Measurements from ENCODE around the gene ORC4. TPM values are rescaled to one million over a fixed set of nuclear protein-coding genes. Genes with fewer than 3 reads are reported as not detected.

Gene ORC4
- total and polyA plus RNA-seq, 8 donors, result 36.1 to 86.0 (median 60.0) TPM

- H3K4me1 ChIP-seq, result peaks cover 3 to 19% of the 10 kb centered on the region in 2 donors
- H3K9me3 ChIP-seq, result no peaks in the 10 kb centered on the region
- TF ChIP-seq CTCF (IDR thresholded peaks at IDR 0.05), result no peak
- no peak overlapping the region for H3K4me3 ChIP-seq
- H3K36me3 ChIP-seq, result peaks cover 0 to 16% of the 10 kb centered on the region in 2 donors
- DNase-seq (no peak), ATAC-seq (no peak)
- no peak overlapping the region for H3K27ac ChIP-seq
- no peaks in the 10 kb centered on the region for H3K27me3 ChIP-seq
- intact Hi-C loops (cut with DNase I), result loop anchor here in 1 of 2 donors (10.0 kb wide), 1 partner anchor 822 kb away; no protein-coding TSS in a partner anchor
Measured at GRCh38 chr2:147917161-147917560, 103.4 kb downstream of the ORC4 start.

- Histone ChIP-seq H3K4me3 (no peak overlapping the region), H3K36me3 (peaks cover 0 to 16% of the 10 kb centered on the region in 2 donors), H3K27ac (no peak overlapping the region), H3K9me3 (no peaks in the 10 kb centered on the region), H3K4me1 (peaks cover 3 to 19% of the 10 kb centered on the region in 2 donors), H3K27me3 (no peaks in the 10 kb centered on the region)
- no peak for ATAC-seq
- DNase-seq, result no peak
- intact Hi-C loops (cut with DNase I), result loop anchor here in 1 of 2 donors (10.0 kb wide), 1 partner anchor 822 kb away; no protein-coding TSS in a partner anchor
- TF ChIP-seq CTCF (IDR thresholded peaks at IDR 0.05), result no peak
Measured at GRCh38 chr2:147916723-147917122, 103.8 kb downstream of the ORC4 start.

GRCh38 chr2:147916067-147916466 lies 104.5 kb downstream of the ORC4 start:
- DNase-seq, result no peak

GRCh38 chr2:147913701-147914480 lies 106.6 kb downstream of the ORC4 start:
- DNase-seq (peak in 1 of 4 donors; percentile 40), ATAC-seq (peak; percentile 24)
- intact Hi-C loops (cut with DNase I), result loop anchor here in 1 of 2 donors (10.0 kb wide), 1 partner anchor 819 kb away; no protein-coding TSS in a partner anchor
- TF ChIP-seq CTCF (IDR thresholded peaks at IDR 0.05), result no peak
- H3K36me3 ChIP-seq, result peaks cover 0 to 7% of the 10 kb centered on the region in 2 donors
- H3K4me3 ChIP-seq, result no peak overlapping the region
- no peaks in the 10 kb centered on the region for H3K9me3 ChIP-seq
- H3K27ac ChIP-seq, result no peak overlapping the region
- no peaks in the 10 kb centered on the region for H3K27me3 ChIP-seq
- H3K4me1 ChIP-seq, result peaks cover 3 to 29% of the 10 kb centered on the region in 2 donors

More at GRCh38 chr2:147916067-147916466, 104.5 kb downstream of the ORC4 start:
- no peak overlapping the region for H3K4me3 ChIP-seq
- no peak for ATAC-seq
- no peak overlapping the region for H3K27ac ChIP-seq
- H3K9me3 ChIP-seq, result no peaks in the 10 kb centered on the region
- peaks cover 0 to 13% of the 10 kb centered on the region in 2 donors for H3K36me3 ChIP-seq
- peaks cover 3 to 22% of the 10 kb centered on the region in 2 donors for H3K4me1 ChIP-seq
- no peaks in the 10 kb centered on the region for H3K27me3 ChIP-seq
- intact Hi-C loops (cut with DNase I), result loop anchor here in 1 of 2 donors (10.0 kb wide), 1 partner anchor 821 kb away; no protein-coding TSS in a partner anchor
- no peak for TF ChIP-seq CTCF (IDR thresholded peaks at IDR 0.05)

- Histone ChIP-seq H3K9me3 (no peaks in the 10 kb centered on the region), H3K36me3 (no peaks in the 10 kb centered on the region), H3K27me3 (no peaks in the 10 kb centered on the region), H3K4me1 (peaks cover 3 to 26% of the 10 kb centered on the region in 2 donors), H3K4me3 (no peak overlapping the region), H3K27ac (no peak overlapping the region)
- TF ChIP-seq CTCF (IDR thresholded peaks at IDR 0.05), result peak; percentile 66 to 77
- peak; percentile 75 for ATAC-seq
- intact Hi-C loops (cut with DNase I), result loop anchor here in 1 of 2 donors (10.0 kb wide), 1 partner anchor 816 kb away; no protein-coding TSS in a partner anchor
- peak in 2 of 4 donors; percentile 69 to 80 for DNase-seq
Measured at GRCh38 chr2:147910990-147911473, 109.5 kb downstream of the ORC4 start.
